ENCODE data around the gene SASH1.

- TF ChIP-seq CTCF (IDR thresholded peaks at IDR 0.05) (no peak), POLR2AphosphoS5 (IDR thresholded peaks at IDR 0.05) (no peak)
These were observed 47.3 kb downstream of the SASH1 start for GRCh38 chr6:148389917-148390316.
